GM18498 (cell line): ENCODE measurements around the gene PGAP2.
"Not testable (repeated sequence)": the region's sequence is repeated elsewhere in the genome, so short reads cannot be mapped to it uniquely, and the experiment has no call there.

ENCODE experiments used
- ATAC-seq: cut with Tn5 transposase; IDR thresholded peaks from one replicate; pipeline ENCODE4 v1.9.1; 2021; ENCODE audit warnings: mild to moderate bottlenecking, moderate library complexity; ENCODE audit not compliant: unreplicated experiment

PGAP2 gene

GRCh38 chr11:3854977-3855807 is 46.8 kb downstream of the PGAP2 start, which contains the start of gene STIM1:
Gene STIM1, plus strand, starts transcription at chr11:3855664. Its CDS starts 607 bp downstream, at chr11:3856271.
- ATAC-seq = peak; percentile 63

- ATAC-seq = peak; percentile 19
These were observed 47.6 kb downstream of the PGAP2 start for GRCh38 chr11:3855808-3856491.

- no peak for ATAC-seq
These were observed 48.6 kb downstream of the PGAP2 start for GRCh38 chr11:3856856-3857553.

GRCh38 chr11:3857628-3858027 is 49.3 kb downstream of the PGAP2 start:
- no peak for ATAC-seq

- peak; percentile 33 for ATAC-seq
These were observed 51.1 kb downstream of the PGAP2 start for GRCh38 chr11:3859373-3859881.

GRCh38 chr11:3860375-3860774 is 52.0 kb downstream of the PGAP2 start:
- no peak for ATAC-seq

GRCh38 chr11:3860898-3861393 is 52.6 kb downstream of the PGAP2 start:
- not testable (repeated sequence) for ATAC-seq

GRCh38 chr11:3861683-3862082 is 53.3 kb downstream of the PGAP2 start:
- ATAC-seq = no peak

- no peak for ATAC-seq
These were observed 57.2 kb downstream of the PGAP2 start for GRCh38 chr11:3865388-3866193.

- peak; percentile 38 for ATAC-seq
These were observed 57.8 kb downstream of the PGAP2 start for GRCh38 chr11:3866206-3866605.

- no peak for ATAC-seq
These were observed 58.5 kb downstream of the PGAP2 start for GRCh38 chr11:3866836-3867208.

GRCh38 chr11:3867209-3868091 is 59.1 kb downstream of the PGAP2 start:
- ATAC-seq = peak; percentile 73

GRCh38 chr11:3873712-3874349 is 65.5 kb downstream of the PGAP2 start:
- no peak for ATAC-seq
